ENCODE results near the gene C7orf57.
"Not testable (repeated sequence)": the region's sequence is repeated elsewhere in the genome, so short reads cannot be mapped to it uniquely, and the experiment has no call there.

The C7orf57 gene

GRCh38 chr7:48038815-48039506 lies 3.6 kb downstream of the C7orf57 start:
- no peak for DNase-seq

GRCh38 chr7:48040944-48041652 lies 5.8 kb downstream of the C7orf57 start:
- DNase-seq, result no peak

GRCh38 chr7:48041653-48041970 lies 6.3 kb downstream of the C7orf57 start:
- no peak for DNase-seq

GRCh38 chr7:48042216-48042615 lies 6.9 kb downstream of the C7orf57 start:
- no peak for DNase-seq

GRCh38 chr7:48042636-48043035 lies 7.3 kb downstream of the C7orf57 start:
- DNase-seq, result no peak

- DNase-seq, result no peak
These were observed 9.9 kb downstream of the C7orf57 start for GRCh38 chr7:48045195-48045765.

- DNase-seq, result no peak
These were observed 11.1 kb downstream of the C7orf57 start for GRCh38 chr7:48046458-48046857.

GRCh38 chr7:48048113-48048512 lies 12.8 kb downstream of the C7orf57 start:
- no peak for DNase-seq

GRCh38 chr7:48049850-48050249 lies 14.5 kb downstream of the C7orf57 start:
- no peak for DNase-seq

- no peak for DNase-seq
These were observed 17.4 kb downstream of the C7orf57 start for GRCh38 chr7:48052748-48053147.

GRCh38 chr7:48053736-48054135 lies 18.4 kb downstream of the C7orf57 start:
- DNase-seq, result no peak

- no peak for DNase-seq
These were observed 23.6 kb downstream of the C7orf57 start for GRCh38 chr7:48058990-48059389.

- no peak for DNase-seq
These were observed 24.4 kb downstream of the C7orf57 start for GRCh38 chr7:48059706-48060105.

- no peak for DNase-seq
These were observed 28.6 kb downstream of the C7orf57 start for GRCh38 chr7:48063985-48064384.

- no peak for DNase-seq
These were observed 32.1 kb downstream of the C7orf57 start for GRCh38 chr7:48067475-48067874.

- DNase-seq, result no peak
These were observed 38.9 kb downstream of the C7orf57 start for GRCh38 chr7:48074204-48074654.

- DNase-seq, result no peak
These were observed 42.1 kb downstream of the C7orf57 start for GRCh38 chr7:48077423-48077822.

- DNase-seq, result no peak
These were observed 43.1 kb downstream of the C7orf57 start for GRCh38 chr7:48078470-48078869.

- DNase-seq, result not testable (repeated sequence)
These were observed 47.0 kb downstream of the C7orf57 start for GRCh38 chr7:48082378-48082777.

GRCh38 chr7:48083114-48083830 lies 47.9 kb downstream of the C7orf57 start:
- no peak for DNase-seq

- peak; percentile 45 to 81 for DNase-seq
These were observed 49.5 kb downstream of the C7orf57 start for GRCh38 chr7:48084727-48085432.

- DNase-seq, result no peak
These were observed 50.1 kb downstream of the C7orf57 start for GRCh38 chr7:48085433-48085791.

GRCh38 chr7:48085942-48086341 lies 50.6 kb downstream of the C7orf57 start:
- DNase-seq, result no peak

Measured in stimulated activated CD4-positive, alpha-beta T cell treated with anti-CD3 and anti-CD28 coated beads, Interleukin-4, amount 100 ng/mL, for 4 hours (primary cell).